T-helper 17 cell (primary cell): ENCODE measurements around the gene OR13D1. TPM values are rescaled to one million over a fixed set of nuclear protein-coding genes. Genes with fewer than 3 reads are reported as not detected.
"Not testable (repeated sequence)": the region's sequence is repeated elsewhere in the genome, so short reads cannot be mapped to it uniquely, and the experiment has no call there.

ENCODE experiments used
- ATAC-seq: fragments of 150-1000 bp; cut with Tn5 transposase; 2 replicates; pipeline ENCODE4 v1.10.0; 2021; ENCODE audit warnings: mild to moderate bottlenecking, moderate library complexity
- DNase-seq, 3 donors: peaks; one replicate each; pipeline versions ENCODE4 v3.0.0 to v3.0.0-alpha.2; 2020 to 2021
- H3K9me3 ChIP-seq: one replicate; pipeline ENCODE4 v1.7.0; 2013; ENCODE audit warnings: low read length, mild to moderate bottlenecking; ENCODE audit not compliant: control insufficient read depth, poor library complexity, severe bottlenecking
- H3K27ac Mint-ChIP-seq: one replicate; pipeline ENCODE4 v1.8.0; 2022; ENCODE audit warnings: mild to moderate bottlenecking, moderate library complexity, mixed read lengths
- H3K27me3 Mint-ChIP-seq: one replicate; pipeline ENCODE4 v1.8.0; 2022; ENCODE audit warnings: mixed read lengths
- H3K36me3 Mint-ChIP-seq: one replicate; pipeline ENCODE4 v1.8.0; 2022; ENCODE audit warnings: low read depth, mixed read lengths
- H3K4me1 Mint-ChIP-seq: one replicate; pipeline ENCODE4 v1.8.0; 2022; ENCODE audit warnings: mild to moderate bottlenecking, mixed read lengths
- H3K4me3 Mint-ChIP-seq: one replicate; pipeline ENCODE4 v1.8.0; 2022; ENCODE audit warnings: mild to moderate bottlenecking, moderate library complexity, mixed read lengths
- total RNA-seq, 4 donors: library from RNA in 2 of 4; stranded (reverse) in 2 of 4; gene quantifications; one replicate each; pipeline ENCODE4 v1.2.3 and lab custom pipeline; 2022 to 2026

OR13D1 gene
- not detected for total RNA-seq
- total RNA-seq (lab: John Stamatoyannopoulos, UW) = 0 reads per million in 2 donors

- ATAC-seq (no peak), DNase-seq (no peak)
- no peaks in the 10 kb centered on the region for H3K9me3 ChIP-seq
- peak within 1 kb of the TSS; percentile 0 for H3K27ac Mint-ChIP-seq
- H3K27me3 Mint-ChIP-seq = no peaks in the 10 kb centered on the region
- no peak within 1 kb of the TSS for H3K4me3 Mint-ChIP-seq
- H3K36me3 Mint-ChIP-seq = peaks cover 2% of the 10 kb centered on the region
- no peaks in the 10 kb centered on the region for H3K4me1 Mint-ChIP-seq
Observed at GRCh38 chr9:104694218-104694617, at the start of gene OR13D1. TSS of gene OR13D1 (plus strand) at chr9:104694518. CDS start at chr9:104694518, 0 bp downstream.

GRCh38 chr9:104658496-104659195 is 35.7 kb upstream of the OR13D1 start:
- Mint-ChIP-seq H3K27ac (no peak overlapping the region), H3K4me1 (no peaks in the 10 kb centered on the region), H3K36me3 (no peaks in the 10 kb centered on the region), H3K4me3 (no peak overlapping the region), H3K27me3 (peaks cover 17% of the 10 kb centered on the region)
- ATAC-seq (no peak), DNase-seq (no peak)
- H3K9me3 ChIP-seq = no peaks in the 10 kb centered on the region

DNA sequence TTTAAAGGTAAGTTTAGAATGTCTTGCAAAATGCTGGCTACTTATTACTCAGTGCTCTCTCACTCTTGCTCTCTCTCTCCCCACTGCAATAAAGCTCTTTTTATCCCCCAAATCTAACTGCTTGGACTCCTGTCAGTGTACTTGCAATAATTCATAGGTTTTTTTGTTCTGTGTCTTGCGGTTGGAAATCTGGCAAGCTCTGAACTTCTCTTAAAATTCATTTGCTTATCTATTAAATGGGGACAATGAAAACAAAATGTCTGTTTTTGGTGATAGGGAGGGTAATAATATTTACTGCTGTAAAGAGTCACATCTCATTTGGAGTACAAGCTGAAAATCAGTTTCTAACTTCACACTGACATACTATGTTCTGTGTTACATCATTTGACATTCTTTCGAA is 18.7 kb upstream of the OR13D1 start:
- Mint-ChIP-seq H3K4me3 (no peak overlapping the region), H3K27ac (no peak overlapping the region), H3K4me1 (no peaks in the 10 kb centered on the region), H3K36me3 (no peaks in the 10 kb centered on the region), H3K27me3 (peaks cover 15% of the 10 kb centered on the region)
- no peaks in the 10 kb centered on the region for H3K9me3 ChIP-seq
- DNase-seq (no peak), ATAC-seq (no peak)

DNA sequence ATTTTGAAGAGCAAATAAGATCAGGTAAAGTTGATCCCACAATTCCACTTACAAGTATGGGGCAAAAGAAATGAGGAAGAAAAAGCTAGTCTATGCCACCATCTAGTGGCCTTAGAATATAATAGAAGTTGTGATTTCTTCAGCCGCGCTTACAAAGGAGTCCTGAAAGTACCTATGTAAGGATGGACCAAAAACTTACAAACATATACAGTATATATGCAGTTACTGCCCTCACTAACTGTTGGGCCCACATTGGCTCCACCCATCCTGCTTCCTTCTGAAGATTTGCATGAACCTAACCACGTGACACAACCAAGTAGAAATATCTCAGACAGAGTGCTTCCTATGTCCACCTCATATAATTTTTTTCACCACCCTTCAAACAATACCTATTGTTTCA is 11.7 kb upstream of the OR13D1 start:
- ATAC-seq (peak; percentile 35), DNase-seq (no peak)
- H3K27me3 Mint-ChIP-seq = peaks cover 10% of the 10 kb centered on the region
- no peak overlapping the region for H3K4me3 Mint-ChIP-seq
- H3K9me3 ChIP-seq = no peaks in the 10 kb centered on the region
- H3K36me3 Mint-ChIP-seq = no peaks in the 10 kb centered on the region
- no peak overlapping the region for H3K27ac Mint-ChIP-seq
- peaks cover 4% of the 10 kb centered on the region for H3K4me1 Mint-ChIP-seq

GRCh38 chr9:104686081-104686480 is 8.2 kb upstream of the OR13D1 start:
- Mint-ChIP-seq H3K4me3 (no peak overlapping the region), H3K4me1 (peaks cover 4% of the 10 kb centered on the region), H3K36me3 (peaks cover 2% of the 10 kb centered on the region), H3K27ac (no peak overlapping the region), H3K27me3 (no peaks in the 10 kb centered on the region)
- DNase-seq (no peak), ATAC-seq (no peak)
- H3K9me3 ChIP-seq = no peaks in the 10 kb centered on the region

DNA sequence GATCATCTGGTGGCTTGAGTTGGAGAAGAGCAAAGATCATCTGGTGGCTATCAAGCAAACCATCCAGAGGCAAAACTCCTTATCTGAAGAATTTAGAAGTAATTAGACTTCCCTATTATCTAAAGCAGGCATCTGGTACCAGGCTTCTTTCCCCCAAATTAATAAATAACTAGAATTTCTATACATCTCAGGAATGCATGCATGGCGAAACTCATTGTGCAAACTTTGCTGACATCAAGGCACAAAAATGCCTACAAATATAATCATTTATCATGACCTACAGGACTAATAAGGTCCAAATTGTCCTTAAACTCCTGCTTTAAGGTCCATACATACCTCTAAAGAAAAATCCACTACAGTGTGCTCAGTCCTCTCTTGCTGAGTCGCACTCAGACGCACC is 6.0 kb downstream of the OR13D1 start:
- DNase-seq (no peak), ATAC-seq (no peak)
- Mint-ChIP-seq H3K4me1 (no peaks in the 10 kb centered on the region), H3K27ac (no peak overlapping the region), H3K4me3 (no peak overlapping the region), H3K27me3 (no peaks in the 10 kb centered on the region), H3K36me3 (no peaks in the 10 kb centered on the region)
- H3K9me3 ChIP-seq = no peaks in the 10 kb centered on the region

DNA sequence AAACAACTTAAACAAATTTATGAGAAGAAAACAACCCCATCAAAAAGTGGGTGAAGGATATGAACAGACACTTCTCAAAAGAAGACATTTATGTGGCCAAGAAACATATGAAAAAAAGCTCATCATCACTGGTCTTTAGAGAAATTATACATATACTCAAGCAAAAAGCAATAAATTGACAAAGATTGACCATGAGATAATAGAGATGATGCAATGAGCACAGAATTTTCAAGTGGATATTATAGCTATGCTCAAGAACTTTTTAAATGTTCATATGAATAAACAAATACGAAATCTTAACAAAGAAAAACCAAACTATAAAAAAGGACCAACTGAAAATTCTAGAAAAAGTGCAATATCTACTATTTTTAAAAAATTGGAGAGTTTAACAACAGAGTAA is 14.4 kb downstream of the OR13D1 start:
- not testable (repeated sequence) for H3K4me1 Mint-ChIP-seq, H3K4me3 Mint-ChIP-seq, H3K27ac Mint-ChIP-seq, H3K36me3 Mint-ChIP-seq, H3K27me3 Mint-ChIP-seq, ATAC-seq, H3K9me3 ChIP-seq, DNase-seq

GRCh38 chr9:104711604-104712003 is 17.3 kb downstream of the OR13D1 start:
- ATAC-seq (no peak), DNase-seq (no peak)
- no peak overlapping the region for H3K4me3 Mint-ChIP-seq
- peaks cover 2% of the 10 kb centered on the region for H3K4me1 Mint-ChIP-seq
- H3K36me3 Mint-ChIP-seq = no peaks in the 10 kb centered on the region
- peaks cover 7% of the 10 kb centered on the region for H3K27me3 Mint-ChIP-seq
- H3K27ac Mint-ChIP-seq = no peak overlapping the region
- H3K9me3 ChIP-seq = no peaks in the 10 kb centered on the region

DNA sequence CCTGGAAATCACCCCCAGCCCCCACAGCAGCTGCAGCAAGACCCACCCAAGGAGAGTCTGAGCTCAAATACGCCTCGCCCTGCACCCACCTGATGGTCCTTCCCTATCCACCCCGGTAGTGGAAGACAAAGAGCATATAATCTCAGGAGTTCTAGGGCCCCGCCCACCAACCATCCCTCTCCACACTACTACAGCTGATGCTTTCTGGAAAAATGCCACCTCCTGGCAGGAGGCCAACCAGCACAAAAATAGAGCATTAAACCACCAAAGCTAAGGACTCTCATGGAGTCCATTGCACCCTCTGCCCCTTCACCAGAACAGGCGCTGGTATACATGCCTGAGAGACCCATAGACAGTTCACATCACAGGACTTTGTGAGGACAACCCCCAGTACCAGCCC is 30.7 kb downstream of the OR13D1 start:
- H3K27ac Mint-ChIP-seq = no peak overlapping the region
- H3K9me3 ChIP-seq = no peaks in the 10 kb centered on the region
- no peak for ATAC-seq
- peaks cover 4% of the 10 kb centered on the region for H3K27me3 Mint-ChIP-seq
- no peak overlapping the region for H3K4me3 Mint-ChIP-seq
- peaks cover 2% of the 10 kb centered on the region for H3K36me3 Mint-ChIP-seq
- peaks cover 3% of the 10 kb centered on the region for H3K4me1 Mint-ChIP-seq
- DNase-seq = no peak

DNA sequence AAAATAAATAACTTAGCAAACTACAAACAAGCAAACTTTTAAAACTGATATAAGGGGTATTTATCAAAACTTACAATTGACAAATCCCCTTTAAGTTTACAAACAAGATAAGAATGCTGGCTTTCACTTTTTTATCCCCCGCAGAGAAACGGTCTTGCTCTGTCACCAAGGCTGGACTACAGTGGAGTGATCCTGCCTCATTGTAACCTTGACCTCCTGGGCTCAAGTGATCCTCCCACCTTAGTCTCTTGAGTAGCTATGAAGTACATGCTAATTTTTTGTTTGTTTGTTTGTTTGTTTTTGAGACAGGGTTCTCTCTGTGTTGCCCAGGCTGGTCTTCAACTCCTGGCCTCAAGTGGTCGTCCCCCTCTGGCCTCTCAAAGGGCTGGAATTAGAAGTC is 44.1 kb downstream of the OR13D1 start:
- H3K27me3 Mint-ChIP-seq = no peaks in the 10 kb centered on the region
- H3K4me1 Mint-ChIP-seq = peaks cover 2% of the 10 kb centered on the region

DNA sequence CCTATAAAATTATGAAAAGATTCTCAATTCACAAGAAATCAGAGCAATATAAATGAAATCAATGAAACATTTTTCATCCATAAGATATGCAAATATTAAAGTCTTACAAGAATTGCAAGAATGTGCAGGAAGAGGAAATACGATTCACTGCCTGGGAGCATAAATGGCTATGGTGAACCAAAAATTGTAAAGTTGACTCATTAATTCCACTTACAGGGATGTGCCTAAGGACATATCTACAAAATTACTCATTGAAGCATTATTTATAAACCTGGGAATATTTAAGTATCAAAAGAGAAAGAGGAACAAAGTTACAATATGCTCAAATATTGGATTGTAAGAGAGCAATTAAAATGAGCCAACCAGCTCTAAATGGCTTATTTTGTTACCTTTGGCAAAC is 46.3 kb downstream of the OR13D1 start:
- DNase-seq = no peak
- peaks cover 2% of the 10 kb centered on the region for H3K4me1 Mint-ChIP-seq
- no peak overlapping the region for H3K4me3 Mint-ChIP-seq
- H3K9me3 ChIP-seq = no peaks in the 10 kb centered on the region
- no peak for ATAC-seq
- no peak overlapping the region for H3K27ac Mint-ChIP-seq
- H3K36me3 Mint-ChIP-seq = no peaks in the 10 kb centered on the region
- H3K27me3 Mint-ChIP-seq = no peaks in the 10 kb centered on the region

More for the DNA sequence above, 44.1 kb downstream of the OR13D1 start:
- no peak overlapping the region for H3K4me3 Mint-ChIP-seq
- no peaks in the 10 kb centered on the region for H3K36me3 Mint-ChIP-seq
- ATAC-seq (no peak), DNase-seq (no peak)
- H3K9me3 ChIP-seq = no peaks in the 10 kb centered on the region
- no peak overlapping the region for H3K27ac Mint-ChIP-seq

- no peaks in the 10 kb centered on the region for H3K27me3 Mint-ChIP-seq
- H3K4me1 Mint-ChIP-seq = peaks cover 13% of the 10 kb centered on the region
- DNase-seq (peak in 1 of 3 donors; percentile 13), ATAC-seq (peak; percentile 28)
- no peaks in the 10 kb centered on the region for H3K36me3 Mint-ChIP-seq
- H3K9me3 ChIP-seq = no peaks in the 10 kb centered on the region
- no peak overlapping the region for H3K4me3 Mint-ChIP-seq
- H3K27ac Mint-ChIP-seq = no peak overlapping the region
Observed at GRCh38 chr9:104743376-104743985, 49.2 kb downstream of the OR13D1 start.
